ENCODE results near the gene CD44.

Gene CD44

GRCh38 chr11:35143297-35144135 is 4.5 kb downstream of the CD44 start:
- H3K4me3 ChIP-seq (ENCODE audit: low read depth, low read length) = peak overlapping the region; percentile 98
- TF ChIP-seq, protein P1, sequence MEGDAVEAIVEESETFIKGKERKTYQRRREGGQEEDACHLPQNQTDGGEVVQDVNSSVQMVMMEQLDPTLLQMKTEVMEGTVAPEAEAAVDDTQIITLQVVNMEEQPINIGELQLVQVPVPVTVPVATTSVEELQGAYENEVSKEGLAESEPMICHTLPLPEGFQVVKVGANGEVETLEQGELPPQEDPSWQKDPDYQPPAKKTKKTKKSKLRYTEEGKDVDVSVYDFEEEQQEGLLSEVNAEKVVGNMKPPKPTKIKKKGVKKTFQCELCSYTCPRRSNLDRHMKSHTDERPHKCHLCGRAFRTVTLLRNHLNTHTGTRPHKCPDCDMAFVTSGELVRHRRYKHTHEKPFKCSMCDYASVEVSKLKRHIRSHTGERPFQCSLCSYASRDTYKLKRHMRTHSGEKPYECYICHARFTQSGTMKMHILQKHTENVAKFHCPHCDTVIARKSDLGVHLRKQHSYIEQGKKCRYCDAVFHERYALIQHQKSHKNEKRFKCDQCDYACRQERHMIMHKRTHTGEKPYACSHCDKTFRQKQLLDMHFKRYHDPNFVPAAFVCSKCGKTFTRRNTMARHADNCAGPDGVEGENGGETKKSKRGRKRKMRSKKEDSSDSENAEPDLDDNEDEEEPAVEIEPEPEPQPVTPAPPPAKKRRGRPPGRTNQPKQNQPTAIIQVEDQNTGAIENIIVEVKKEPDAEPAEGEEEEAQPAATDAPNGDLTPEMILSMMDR (IDR thresholded peaks at IDR 0.05; ENCODE audit: low read depth, low read length) = no peak
- no peak for DNase-seq (ENCODE audit: low read depth, low spot score)
- in situ Hi-C loops (cut with HindIII; ENCODE audit: low sequenced_read_pairs) = no loop called here

DNA sequence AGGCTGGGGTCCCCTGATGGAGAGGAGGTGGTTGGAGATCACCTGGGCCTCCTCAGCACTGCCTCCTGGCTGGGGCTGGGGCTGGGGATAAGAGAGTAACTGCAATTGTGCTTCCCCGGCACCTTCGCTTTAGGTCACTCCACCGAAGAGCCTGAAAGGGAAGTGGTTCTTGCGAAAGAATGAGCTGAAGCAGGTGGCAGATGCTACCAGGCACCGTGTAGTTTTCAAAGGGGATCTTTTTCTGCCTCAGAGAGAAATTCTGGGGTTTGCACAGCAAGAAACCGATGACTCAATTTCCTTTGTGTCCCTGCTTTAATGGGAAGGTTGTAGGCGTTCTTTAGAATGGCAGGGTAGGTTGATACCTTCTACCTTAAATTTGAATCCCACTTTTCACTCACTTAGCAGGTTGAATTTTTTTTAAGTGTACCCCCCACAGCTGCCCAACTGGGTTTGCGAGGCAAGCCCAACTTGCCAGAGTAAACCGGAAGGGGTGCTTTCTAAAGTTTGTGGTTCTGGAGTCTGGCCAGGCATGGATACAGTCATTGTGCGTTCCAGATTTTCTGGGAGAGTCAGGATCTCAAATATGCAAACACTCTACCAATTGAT is 5.3 kb downstream of the CD44 start:
- TF ChIP-seq, protein P1 (IDR thresholded peaks at IDR 0.05; ENCODE audit: low read depth, low read length) = no peak
- in situ Hi-C loops (cut with HindIII; ENCODE audit: low sequenced_read_pairs) = no loop called here
- peak overlapping the region; percentile 98 for H3K4me3 ChIP-seq (ENCODE audit: low read depth, low read length)
- DNase-seq (ENCODE audit: low read depth, low spot score) = peak; percentile 81

GRCh38 chr11:35144806-35145205 is 5.8 kb downstream of the CD44 start:
- in situ Hi-C loops (cut with HindIII; ENCODE audit: low sequenced_read_pairs) = no loop called here
- H3K4me3 ChIP-seq (ENCODE audit: low read depth, low read length) = no peak overlapping the region
- TF ChIP-seq, protein P1 (IDR thresholded peaks at IDR 0.05; ENCODE audit: low read depth, low read length) = no peak
- no peak for DNase-seq (ENCODE audit: low read depth, low spot score)

- peak; percentile 80 for DNase-seq (ENCODE audit: low read depth, low spot score)
- no peak overlapping the region for H3K4me3 ChIP-seq (ENCODE audit: low read depth, low read length)
- TF ChIP-seq, protein P1 (IDR thresholded peaks at IDR 0.05; ENCODE audit: low read depth, low read length) = no peak
- in situ Hi-C loops (cut with HindIII; ENCODE audit: low sequenced_read_pairs) = no loop called here
These were observed 6.3 kb downstream of the CD44 start for GRCh38 chr11:35145271-35145670.

GRCh38 chr11:35146074-35146521 is 7.1 kb downstream of the CD44 start:
- in situ Hi-C loops (cut with HindIII; ENCODE audit: low sequenced_read_pairs) = no loop called here
- no peak overlapping the region for H3K4me3 ChIP-seq (ENCODE audit: low read depth, low read length)
- no peak for DNase-seq (ENCODE audit: low read depth, low spot score)
- TF ChIP-seq, protein P1 (IDR thresholded peaks at IDR 0.05; ENCODE audit: low read depth, low read length) = no peak

DNA sequence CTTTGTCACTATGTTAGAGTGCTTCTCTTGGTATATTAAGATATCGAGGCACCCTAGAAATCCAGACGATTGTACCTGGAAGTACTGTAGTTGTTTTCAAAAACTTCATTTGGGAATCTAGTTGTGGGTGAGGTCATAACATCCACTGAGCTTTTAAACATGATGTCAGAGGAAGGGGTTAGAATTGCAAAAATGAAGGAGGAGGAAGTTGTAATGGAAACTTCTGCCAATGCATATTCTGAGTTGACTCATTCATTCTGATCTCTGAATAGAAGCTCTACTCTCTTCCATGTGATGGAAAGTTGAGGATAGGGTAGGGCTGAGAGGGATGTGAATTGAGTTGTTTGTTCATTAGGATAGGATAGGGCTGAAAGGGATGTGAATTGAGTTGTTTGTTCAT is 7.7 kb downstream of the CD44 start:
- TF ChIP-seq, protein P1 (IDR thresholded peaks at IDR 0.05; ENCODE audit: low read depth, low read length) = no peak
- in situ Hi-C loops (cut with HindIII; ENCODE audit: low sequenced_read_pairs) = no loop called here
- no peak overlapping the region for H3K4me3 ChIP-seq (ENCODE audit: low read depth, low read length)
- DNase-seq (ENCODE audit: low read depth, low spot score) = no peak
